Erythroblast (primary cell): ENCODE data around the gene FCF1.

Source experiments
- GATA1 ChIP-seq: IDR thresholded peaks from 2 replicates; pipeline ENCODE4 v1.6.1; 2011; ENCODE audit warnings: low read depth, mild to moderate bottlenecking, control low read depth, low read length, moderate library complexity
- POLR2A ChIP-seq: IDR thresholded peaks from 2 replicates; pipeline ENCODE4 v1.6.1; 2011; ENCODE audit warnings: mild to moderate bottlenecking, low read length

- TF ChIP-seq POLR2A, result no peak
- no peak for TF ChIP-seq GATA1
Measured at GRCh38 chr14:74765721-74766120, 52.8 kb downstream of the FCF1 start.
